CD14-positive monocyte (primary cell): ENCODE data around the gene UNC13B. TPM values are rescaled to one million over a fixed set of nuclear protein-coding genes. Genes with fewer than 3 reads are reported as not detected.

ENCODE experiments used
- DNase-seq, 3 donors: peaks; one replicate each; pipeline ENCODE4 v3.0.0-alpha.2; 2011 to 2022
- H2AFZ ChIP-seq: 2 replicates; pipeline ENCODE4 v1.6.0; 2012; ENCODE audit warnings: mild to moderate bottlenecking, low read depth, low read length, inconsistent platforms; ENCODE audit not compliant: insufficient read depth, poor library complexity, severe bottlenecking
- H3K27ac ChIP-seq, 2 donors: 1 replicate in 1 of 2; 2 replicates in 1 of 2; pipeline ENCODE4 v1.5.1; 2012 to 2013; ENCODE audit warnings: low read length in 2 of 2, control low read depth in 1 of 2, inconsistent platforms in 1 of 2, low read depth in 1 of 2, mild to moderate bottlenecking in 1 of 2
- H3K27me3 ChIP-seq, 2 donors: one replicate each; pipeline versions ENCODE4 v1.6.0 to v1.6.1; 2011 to 2013; ENCODE audit warnings: low read length in 2 of 2; ENCODE audit not compliant: control insufficient read depth in 2 of 2, insufficient read depth in 2 of 2
- H3K36me3 ChIP-seq, 2 donors: replicated peaks in 1 of 2; 1 replicate in 1 of 2; 2 replicates in 1 of 2; pipeline versions ENCODE4 v1.5.1 to v1.6.1; 2012 to 2013; ENCODE audit warnings: low read length in 2 of 2, control low read depth in 1 of 2, inconsistent platforms in 1 of 2, mild to moderate bottlenecking in 1 of 2; ENCODE audit not compliant: insufficient read depth in 2 of 2, control insufficient read depth in 1 of 2
- H3K4me1 ChIP-seq, 2 donors: 1 replicate in 1 of 2; 2 replicates in 1 of 2; pipeline versions ENCODE4 v1.5.1 to v1.6.1; 2012 to 2013; ENCODE audit warnings: low read length in 2 of 2, control low read depth in 1 of 2, inconsistent platforms in 1 of 2, mild to moderate bottlenecking in 1 of 2, moderate library complexity in 1 of 2; ENCODE audit not compliant: insufficient read depth in 2 of 2, control insufficient read depth in 1 of 2
- H3K4me2 ChIP-seq: replicated peaks from 2 replicates; pipeline ENCODE3; 2012; ENCODE audit warnings: low read length, moderate library complexity, mild to moderate bottlenecking; ENCODE audit not compliant: poor library complexity, severe bottlenecking; ENCODE audit errors: extremely low read depth
- H3K4me3 ChIP-seq, 3 experiments: fragments of 200-600 bp in 1 of 3; sonication (generic) in 1 of 3; replicated peaks in 1 of 3; 1 replicate in 2 of 3; 2 replicates in 1 of 3; pipeline ENCODE4 v1.5.1; 2011 to 2013; ENCODE audit warnings: low read length in 3 of 3, mild to moderate bottlenecking in 3 of 3, control low read depth in 2 of 3, low read depth in 2 of 3, inconsistent platforms in 1 of 3, moderate library complexity in 1 of 3
- H3K79me2 ChIP-seq: 2 replicates; pipeline ENCODE4 v1.6.0; 2012; ENCODE audit warnings: mild to moderate bottlenecking, control low read depth, inconsistent platforms, low read length, moderate library complexity; ENCODE audit not compliant: insufficient read depth
- H3K9ac ChIP-seq: 2 replicates; pipeline ENCODE4 v1.6.0; 2017; ENCODE audit warnings: low read length, mild to moderate bottlenecking; ENCODE audit not compliant: insufficient read depth, poor library complexity, severe bottlenecking
- H3K9me3 ChIP-seq, 2 donors: replicated peaks in 1 of 2; 1 replicate in 1 of 2; 2 replicates in 1 of 2; pipeline versions ENCODE4 v1.5.1 to v1.6.1; 2012 to 2013; ENCODE audit warnings: low read length in 2 of 2, control low read depth in 1 of 2; ENCODE audit not compliant: control insufficient read depth in 1 of 2, insufficient read depth in 1 of 2
- H4K20me1 ChIP-seq: 2 replicates; pipeline ENCODE4 v1.6.0; 2012; ENCODE audit warnings: mild to moderate bottlenecking, low read length, control low read depth, moderate library complexity; ENCODE audit not compliant: insufficient read depth
- H3K27ac Mint-ChIP-seq, 7 donors: one replicate each; pipeline ENCODE4 v1.8.0; 2020; ENCODE audit warnings: mild to moderate bottlenecking in 7 of 7, mixed read lengths in 7 of 7, moderate library complexity in 6 of 7, inconsistent platforms in 2 of 7
- H3K27me3 Mint-ChIP-seq, 3 donors: one replicate each; pipeline ENCODE4 v1.8.0; 2021 to 2022; ENCODE audit warnings: low read depth in 3 of 3, mild to moderate bottlenecking in 3 of 3, mixed read lengths in 3 of 3, moderate library complexity in 3 of 3, inconsistent platforms in 1 of 3
- H3K36me3 Mint-ChIP-seq, 2 donors: one replicate each; pipeline ENCODE4 v1.8.0; 2020; ENCODE audit warnings: mixed read lengths in 2 of 2, inconsistent platforms in 1 of 2, mild to moderate bottlenecking in 1 of 2
- H3K4me1 Mint-ChIP-seq: one replicate; pipeline ENCODE4 v1.8.0; 2020; ENCODE audit warnings: mild to moderate bottlenecking, mixed read lengths
- H3K4me3 Mint-ChIP-seq, 2 donors: one replicate each; pipeline ENCODE4 v1.8.0; 2020; ENCODE audit warnings: mild to moderate bottlenecking in 2 of 2, mixed read lengths in 2 of 2, moderate library complexity in 1 of 2
- H3K9me3 Mint-ChIP-seq, 7 donors: one replicate each; pipeline ENCODE4 v1.8.0; 2020 to 2022; ENCODE audit warnings: mixed read lengths in 7 of 7, mild to moderate bottlenecking in 6 of 7, moderate library complexity in 6 of 7, inconsistent platforms in 2 of 7
- CTCF ChIP-seq: fragments of 200-600 bp; IDR thresholded peaks from one replicate; pipeline ENCODE4 v1.8.0; 2022; ENCODE audit warnings: antibody characterized with exemption, mild to moderate bottlenecking
- WGBS: methylation state at CpG from one replicate; pipeline ENCODE4 v1.1.5; 2013; ENCODE audit warnings: missing lambda C conversion rate; ENCODE audit not compliant: insufficient coverage; 5-methylcytosine and 5-hydroxymethylcytosine counted together
- intact Hi-C, 2 donors: fragments of 100-400 bp; cut with micrococcal nuclease; formaldehyde crosslinking; loops; one replicate each; pipeline versions ENCODE4 v1.15.0 to v1.15.1; 2023
- polyA plus RNA-seq, 3 donors: library from polyadenylated mRNA; depleted of rRNA in 1 of 3; unstranded in 2 of 3; stranded (reverse) in 1 of 3; fragments of 300-500 nt in 2 of 3; fragments of >200 nt in 1 of 3; fragmentation: Illumina TruSeq in 2 of 3; gene quantifications; 1 replicate in 2 of 3; 2 replicates in 1 of 3; pipeline ENCODE4 v1.2.3, GENCODE V29; 2012 to 2021

Gene UNC13B
- polyA plus RNA-seq, 3 donors: 0.41 to 0.81 (median 0.66) TPM

DNA sequence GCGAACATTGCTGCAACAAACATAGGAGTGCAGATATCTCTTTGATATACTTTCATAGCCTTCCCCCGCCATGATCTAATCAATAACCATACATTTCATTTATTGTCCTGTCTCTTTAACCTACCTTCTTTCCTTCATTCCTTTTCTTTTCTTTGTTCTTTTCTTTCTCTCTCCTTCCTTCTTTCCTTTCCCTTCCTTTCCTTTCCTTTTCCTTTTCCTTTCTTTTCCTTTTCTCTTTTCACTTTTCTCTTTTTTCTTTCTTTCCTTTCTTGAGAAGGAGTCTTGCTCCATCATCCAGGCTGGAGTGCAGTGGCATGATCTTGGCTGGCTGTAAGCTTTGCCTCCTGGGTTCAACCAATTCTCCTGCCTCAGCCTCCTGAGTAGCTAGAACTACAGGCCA lies 100.3 kb downstream of the UNC13B start:
- H3K4me3 ChIP-seq: no peak overlapping the region
- no peaks in the 10 kb centered on the region for H3K36me3 ChIP-seq
- H3K9me3 Mint-ChIP-seq: no peaks in the 10 kb centered on the region
- WGBS: 100% methylated on average over 2 of the region's 2 CpGs
- peaks cover 14% of the 10 kb centered on the region for H3K4me1 Mint-ChIP-seq
- peaks cover 0 to 3% (median 0%) of the 10 kb centered on the region in 3 donors for H3K27me3 Mint-ChIP-seq
- H3K9me3 ChIP-seq: no peaks in the 10 kb centered on the region
- no peak overlapping the region for H3K4me3 Mint-ChIP-seq
- no peak overlapping the region for H3K27ac Mint-ChIP-seq
- no peak overlapping the region for H3K9ac ChIP-seq
- no peak for TF ChIP-seq CTCF
- no peak overlapping the region for H3K4me2 ChIP-seq
- no peaks in the 10 kb centered on the region for H3K36me3 Mint-ChIP-seq
- H4K20me1 ChIP-seq: no peaks in the 10 kb centered on the region
- H3K79me2 ChIP-seq: no peaks in the 10 kb centered on the region
- no peak overlapping the region for H3K27ac ChIP-seq
- no peaks in the 10 kb centered on the region for H3K27me3 ChIP-seq
- no peak overlapping the region for H2AFZ ChIP-seq
- intact Hi-C loops: no loop called here
- DNase-seq: no peak
- H3K4me1 ChIP-seq: peaks cover 2 to 10% of the 10 kb centered on the region in 2 donors

GRCh38 chr9:35267710-35268109 lies 105.9 kb downstream of the UNC13B start:
- no peak for DNase-seq
- H3K4me2 ChIP-seq: no peak overlapping the region
- H3K27ac ChIP-seq: no peak overlapping the region
- intact Hi-C loops: no loop called here
- peaks cover 0 to 5% (median 0%) of the 10 kb centered on the region in 3 donors for H3K27me3 Mint-ChIP-seq
- H3K9me3 ChIP-seq: no peaks in the 10 kb centered on the region
- peaks cover 0 to 2% (median 0%) of the 10 kb centered on the region in 7 donors for H3K9me3 Mint-ChIP-seq
- no peaks in the 10 kb centered on the region for H3K36me3 Mint-ChIP-seq
- no peaks in the 10 kb centered on the region for H3K36me3 ChIP-seq
- no peak overlapping the region for H3K9ac ChIP-seq
- no peaks in the 10 kb centered on the region for H3K27me3 ChIP-seq
- no peaks in the 10 kb centered on the region for H3K4me1 ChIP-seq
- TF ChIP-seq CTCF: no peak
- no peak overlapping the region for H3K27ac Mint-ChIP-seq
- H2AFZ ChIP-seq: no peak overlapping the region
- no peak overlapping the region for H3K4me3 Mint-ChIP-seq
- no peak overlapping the region for H3K4me3 ChIP-seq
- no peaks in the 10 kb centered on the region for H4K20me1 ChIP-seq
- no peaks in the 10 kb centered on the region for H3K4me1 Mint-ChIP-seq
- no peaks in the 10 kb centered on the region for H3K79me2 ChIP-seq
